BLaER1 (cell line): ENCODE measurements around the gene LRRC10B.

Source experiments
- H3K27ac ChIP-seq: shearing (Covaris generic); formaldehyde crosslinking; 2 replicates; pipeline ENCODE4 v1.8.1; 2022
- H3K27me3 ChIP-seq: shearing (Covaris generic); formaldehyde crosslinking; 2 replicates; pipeline ENCODE4 v1.8.1; 2022
- H3K36me3 ChIP-seq: shearing (Covaris generic); formaldehyde crosslinking; 2 replicates; pipeline ENCODE4 v1.8.1; 2022
- H3K4me1 ChIP-seq: shearing (Covaris generic); formaldehyde crosslinking; 2 replicates; pipeline ENCODE4 v1.8.1; 2022
- H3K4me2 ChIP-seq: shearing (Covaris generic); formaldehyde crosslinking; 2 replicates; pipeline ENCODE4 v1.8.1; 2022
- H3K4me3 ChIP-seq: shearing (Covaris generic); formaldehyde crosslinking; 2 replicates; pipeline ENCODE4 v1.8.1; 2022
- H3K9ac ChIP-seq: shearing (Covaris generic); formaldehyde crosslinking; 2 replicates; pipeline ENCODE4 v1.8.1; 2022
- H3K9me3 ChIP-seq: shearing (Covaris generic); formaldehyde crosslinking; 2 replicates; pipeline ENCODE4 v1.8.1; 2022
- H4K20me1 ChIP-seq: shearing (Covaris generic); formaldehyde crosslinking; 2 replicates; pipeline ENCODE4 v1.8.1; 2022
- Cebpa-rat ChIP-seq: shearing (Covaris generic); IDR thresholded peaks from 2 replicates; pipeline ENCODE4 v1.8.1; 2022

The LRRC10B gene

DNA sequence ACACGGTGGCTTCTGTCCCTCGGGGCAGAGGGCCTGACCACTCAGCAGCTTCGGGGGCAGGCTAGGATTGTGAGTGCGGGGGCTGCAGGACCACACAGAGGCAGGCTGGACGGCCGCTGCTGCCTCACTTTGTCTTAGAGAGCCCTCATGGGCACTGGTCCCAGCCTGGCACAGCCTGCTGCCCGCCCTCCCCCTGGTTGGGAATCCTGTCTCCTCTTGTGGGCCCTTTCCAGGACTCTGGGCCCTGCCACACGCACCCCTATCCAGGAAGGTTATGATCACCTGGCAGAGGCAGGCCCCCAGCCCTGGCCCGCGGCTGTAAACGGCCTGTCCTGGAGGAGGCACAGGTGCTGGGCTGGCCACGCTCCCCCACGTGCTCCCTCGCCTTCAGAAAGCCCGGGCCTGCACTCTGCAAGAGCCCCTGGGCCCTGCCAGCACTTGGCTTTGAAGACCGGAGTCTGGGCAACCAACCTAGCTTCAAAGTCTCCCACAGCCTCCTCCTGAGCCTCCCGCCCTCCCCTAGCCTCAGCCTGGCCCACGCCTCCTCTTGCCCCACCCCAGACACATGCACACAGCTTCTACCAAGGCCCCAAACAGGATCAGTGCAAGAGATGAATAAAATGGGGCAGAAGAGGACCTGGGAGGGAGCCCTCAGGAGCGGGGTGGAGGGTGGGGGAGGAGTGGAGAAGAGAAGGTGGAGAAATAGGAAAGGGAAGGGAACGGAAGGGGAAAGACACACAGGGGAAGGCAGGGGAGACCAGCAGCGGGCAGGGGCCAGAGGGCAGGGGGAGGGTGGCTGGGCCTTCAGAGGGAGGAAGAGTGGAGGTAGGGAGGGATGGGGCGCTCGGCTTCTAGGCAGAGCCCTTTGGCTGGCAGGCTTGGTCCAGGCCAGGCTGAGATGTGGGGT is 41.4 kb downstream of the LRRC10B start:
- Histone ChIP-seq H3K36me3 (no peaks in the 10 kb centered on the region), H3K4me1 (peaks cover 11% of the 10 kb centered on the region), H3K9me3 (no peaks in the 10 kb centered on the region), H3K9ac (no peak overlapping the region), H3K4me3 (no peak overlapping the region), H3K27ac (no peak overlapping the region), H3K4me2 (no peak overlapping the region), H3K27me3 (peaks cover 38% of the 10 kb centered on the region), H4K20me1 (peaks cover 27% of the 10 kb centered on the region)
- TF ChIP-seq Cebpa-rat: no peak

DNA sequence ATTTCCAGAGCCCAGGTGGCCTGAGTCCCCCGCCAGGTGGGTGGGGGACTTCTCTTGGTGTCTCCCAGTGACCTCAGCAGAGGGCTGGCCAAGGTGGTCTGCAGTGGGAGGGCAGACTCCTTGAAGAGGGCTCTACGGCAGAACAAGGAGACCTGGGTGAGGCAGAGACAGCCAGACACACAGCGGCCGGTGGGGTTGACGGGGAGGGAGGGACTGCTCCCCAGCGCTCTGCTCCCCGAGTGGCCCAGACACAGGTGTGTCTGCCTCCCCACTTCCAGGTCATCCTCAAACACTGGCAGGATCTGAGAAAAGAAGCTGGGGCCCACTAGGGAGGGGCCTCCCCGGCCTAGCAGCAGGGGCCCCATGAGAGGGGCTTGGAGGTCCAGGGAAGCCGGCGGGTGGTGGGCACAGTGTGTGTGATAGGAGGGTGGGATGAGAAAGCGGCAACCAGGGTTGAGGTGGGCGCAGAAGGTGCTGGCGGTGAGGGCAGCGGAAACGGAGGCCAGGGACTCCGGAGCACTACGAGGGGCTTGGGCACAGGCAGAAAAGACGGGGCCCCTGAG is 42.2 kb downstream of the LRRC10B start:
- H3K36me3 ChIP-seq: no peaks in the 10 kb centered on the region
- H3K4me1 ChIP-seq: peaks cover 3% of the 10 kb centered on the region
- TF ChIP-seq Cebpa-rat: no peak
- no peak overlapping the region for H3K27ac ChIP-seq
- no peak overlapping the region for H3K4me3 ChIP-seq
- peaks cover 46% of the 10 kb centered on the region for H3K27me3 ChIP-seq
- H3K9ac ChIP-seq: no peak overlapping the region
- no peak overlapping the region for H3K4me2 ChIP-seq
- H3K9me3 ChIP-seq: no peaks in the 10 kb centered on the region
- peaks cover 34% of the 10 kb centered on the region for H4K20me1 ChIP-seq

DNA sequence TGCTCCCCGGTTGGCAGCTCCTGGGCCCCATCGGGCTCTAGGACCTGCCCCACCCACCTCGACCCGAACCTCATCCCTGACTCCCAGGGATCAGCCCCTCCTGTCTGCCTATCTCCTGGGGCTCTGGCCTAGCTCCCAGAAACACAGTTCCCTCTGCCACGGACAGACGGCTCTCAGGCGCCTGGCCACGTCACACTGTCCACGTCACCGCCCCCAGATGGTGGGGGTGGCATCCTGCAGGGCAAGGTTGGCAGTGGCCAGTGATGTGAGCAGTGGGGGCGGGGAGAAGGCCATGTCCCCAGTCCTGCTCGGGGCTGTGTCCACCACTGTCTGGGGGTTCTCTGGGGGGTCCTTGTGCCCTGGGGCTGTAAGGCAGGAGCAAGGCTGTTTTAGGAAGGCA is 43.1 kb downstream of the LRRC10B start:
- no peak overlapping the region for H3K4me3 ChIP-seq
- H3K4me2 ChIP-seq: no peak overlapping the region
- no peak for TF ChIP-seq Cebpa-rat
- peaks cover 43% of the 10 kb centered on the region for H4K20me1 ChIP-seq
- peaks cover 55% of the 10 kb centered on the region for H3K27me3 ChIP-seq
- no peak overlapping the region for H3K9ac ChIP-seq
- no peaks in the 10 kb centered on the region for H3K36me3 ChIP-seq
- H3K9me3 ChIP-seq: no peaks in the 10 kb centered on the region
- H3K27ac ChIP-seq: no peak overlapping the region
- no peaks in the 10 kb centered on the region for H3K4me1 ChIP-seq

DNA sequence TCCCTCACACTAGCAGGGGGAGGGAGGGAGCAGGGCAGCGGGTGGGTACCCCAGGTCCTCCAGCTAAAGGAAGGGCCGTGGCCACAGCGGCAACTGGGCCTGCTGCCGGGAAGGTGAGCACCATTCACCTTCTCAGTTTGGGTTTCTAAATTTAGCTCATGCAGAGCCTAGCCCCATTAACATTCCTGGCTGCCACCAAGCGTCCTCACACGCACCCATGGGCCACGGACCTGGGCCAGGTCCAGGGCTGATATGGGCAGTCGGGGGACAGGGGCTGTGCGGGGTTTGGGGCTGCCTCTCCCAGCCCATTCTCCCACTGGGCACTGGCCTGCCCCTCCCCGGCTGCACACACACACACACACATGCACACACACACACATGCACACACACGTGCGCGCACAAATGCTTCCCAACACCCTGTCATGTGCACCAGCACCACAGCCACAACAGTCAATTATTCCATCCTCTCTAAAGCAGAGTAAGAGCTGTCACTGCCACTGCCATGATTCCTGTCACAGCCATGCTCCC is 43.6 kb downstream of the LRRC10B start:
- H4K20me1 ChIP-seq: peaks cover 48% of the 10 kb centered on the region
- H3K4me1 ChIP-seq: no peaks in the 10 kb centered on the region
- no peaks in the 10 kb centered on the region for H3K36me3 ChIP-seq
- H3K9me3 ChIP-seq: no peaks in the 10 kb centered on the region
- no peak overlapping the region for H3K4me2 ChIP-seq
- H3K9ac ChIP-seq: no peak overlapping the region
- no peak for TF ChIP-seq Cebpa-rat
- no peak overlapping the region for H3K4me3 ChIP-seq
- no peak overlapping the region for H3K27ac ChIP-seq
- peaks cover 61% of the 10 kb centered on the region for H3K27me3 ChIP-seq

DNA sequence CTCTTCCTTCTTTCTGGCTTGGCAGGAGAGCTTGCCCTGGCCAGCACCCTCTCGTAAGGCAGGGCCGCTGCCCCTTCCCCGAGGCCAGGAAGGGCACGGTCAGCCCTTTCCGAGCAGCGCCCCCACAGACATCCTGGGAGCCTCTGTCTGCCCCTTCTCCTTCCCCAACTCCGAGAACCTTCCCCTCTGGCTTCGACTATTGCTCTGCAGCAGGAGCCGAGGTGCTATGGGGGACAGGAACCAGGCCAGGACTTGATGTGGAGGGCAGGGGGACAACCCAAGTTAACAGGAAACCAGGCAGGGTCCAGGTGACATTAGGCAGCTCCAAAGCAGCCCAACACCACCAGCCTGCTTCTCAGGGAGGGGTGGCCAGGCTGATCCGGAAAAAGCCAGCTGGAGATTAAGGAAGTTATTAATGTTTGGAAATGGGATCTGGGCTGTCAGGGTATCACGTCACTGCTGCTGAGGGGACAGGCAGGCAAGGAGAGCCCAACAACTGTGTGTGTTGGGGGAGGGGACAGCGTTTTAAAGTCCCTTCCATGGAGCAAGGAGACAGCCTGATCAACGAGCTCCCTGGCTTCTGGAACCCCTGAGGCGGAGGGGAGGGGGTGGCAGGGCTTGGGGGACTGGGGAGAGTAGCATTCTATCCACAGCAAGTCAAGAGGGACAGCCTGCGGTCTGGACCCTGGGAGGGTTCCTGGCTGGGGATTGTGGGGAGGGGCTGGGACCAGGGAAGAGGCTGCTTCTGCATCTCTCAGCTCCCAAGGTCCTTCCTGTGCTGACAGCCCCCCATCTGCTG is 45.0 kb downstream of the LRRC10B start:
- H3K4me3 ChIP-seq: no peak overlapping the region
- H4K20me1 ChIP-seq: peaks cover 52% of the 10 kb centered on the region
- H3K9ac ChIP-seq: no peak overlapping the region
- H3K27me3 ChIP-seq: peaks cover 72% of the 10 kb centered on the region
- H3K36me3 ChIP-seq: no peaks in the 10 kb centered on the region
- H3K27ac ChIP-seq: no peak overlapping the region
- no peaks in the 10 kb centered on the region for H3K4me1 ChIP-seq
- no peaks in the 10 kb centered on the region for H3K9me3 ChIP-seq
- TF ChIP-seq Cebpa-rat: no peak
- no peak overlapping the region for H3K4me2 ChIP-seq

DNA sequence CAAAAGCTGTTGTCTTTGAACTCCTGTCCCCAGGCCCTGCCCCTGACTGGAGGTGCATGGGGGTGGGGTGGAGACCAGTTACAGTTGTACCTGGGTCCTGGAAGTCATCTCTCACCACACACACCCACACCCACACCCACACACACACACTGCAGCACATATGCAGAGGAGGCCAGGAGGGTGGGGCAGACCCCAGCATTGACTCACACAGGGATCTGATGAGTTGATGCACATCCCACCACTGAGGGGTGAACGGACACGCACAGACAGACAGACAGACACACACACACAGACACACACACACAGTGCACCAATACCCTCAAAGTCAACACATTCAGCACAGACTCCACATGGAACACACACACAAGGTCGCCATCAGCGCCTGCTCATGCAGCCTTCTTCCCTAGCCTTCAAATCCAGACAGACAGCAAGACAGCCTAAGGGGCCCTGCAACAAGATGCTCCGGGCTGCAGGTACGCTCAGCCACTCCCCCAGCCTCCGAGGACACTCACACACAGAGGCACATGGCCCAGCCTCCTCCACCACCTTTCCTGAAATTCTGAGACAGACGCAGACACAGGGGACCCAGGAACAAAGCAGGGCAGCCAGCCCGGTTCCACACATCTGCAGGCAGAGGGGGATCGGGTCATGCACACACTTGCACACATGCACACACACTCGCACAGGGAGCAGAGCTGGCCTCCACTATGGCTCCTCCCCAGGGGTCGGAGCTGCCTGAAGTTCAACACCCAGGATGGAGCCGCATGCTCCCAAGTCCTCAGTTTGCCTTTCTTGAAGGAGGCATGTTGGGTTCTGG is 45.8 kb downstream of the LRRC10B start:
- no peaks in the 10 kb centered on the region for H3K4me1 ChIP-seq
- H3K27ac ChIP-seq: no peak overlapping the region
- H3K4me2 ChIP-seq: no peak overlapping the region
- H3K9me3 ChIP-seq: no peaks in the 10 kb centered on the region
- no peaks in the 10 kb centered on the region for H3K36me3 ChIP-seq
- TF ChIP-seq Cebpa-rat: no peak
- peaks cover 73% of the 10 kb centered on the region for H3K27me3 ChIP-seq
- no peak overlapping the region for H3K4me3 ChIP-seq
- peaks cover 53% of the 10 kb centered on the region for H4K20me1 ChIP-seq
- H3K9ac ChIP-seq: no peak overlapping the region

DNA sequence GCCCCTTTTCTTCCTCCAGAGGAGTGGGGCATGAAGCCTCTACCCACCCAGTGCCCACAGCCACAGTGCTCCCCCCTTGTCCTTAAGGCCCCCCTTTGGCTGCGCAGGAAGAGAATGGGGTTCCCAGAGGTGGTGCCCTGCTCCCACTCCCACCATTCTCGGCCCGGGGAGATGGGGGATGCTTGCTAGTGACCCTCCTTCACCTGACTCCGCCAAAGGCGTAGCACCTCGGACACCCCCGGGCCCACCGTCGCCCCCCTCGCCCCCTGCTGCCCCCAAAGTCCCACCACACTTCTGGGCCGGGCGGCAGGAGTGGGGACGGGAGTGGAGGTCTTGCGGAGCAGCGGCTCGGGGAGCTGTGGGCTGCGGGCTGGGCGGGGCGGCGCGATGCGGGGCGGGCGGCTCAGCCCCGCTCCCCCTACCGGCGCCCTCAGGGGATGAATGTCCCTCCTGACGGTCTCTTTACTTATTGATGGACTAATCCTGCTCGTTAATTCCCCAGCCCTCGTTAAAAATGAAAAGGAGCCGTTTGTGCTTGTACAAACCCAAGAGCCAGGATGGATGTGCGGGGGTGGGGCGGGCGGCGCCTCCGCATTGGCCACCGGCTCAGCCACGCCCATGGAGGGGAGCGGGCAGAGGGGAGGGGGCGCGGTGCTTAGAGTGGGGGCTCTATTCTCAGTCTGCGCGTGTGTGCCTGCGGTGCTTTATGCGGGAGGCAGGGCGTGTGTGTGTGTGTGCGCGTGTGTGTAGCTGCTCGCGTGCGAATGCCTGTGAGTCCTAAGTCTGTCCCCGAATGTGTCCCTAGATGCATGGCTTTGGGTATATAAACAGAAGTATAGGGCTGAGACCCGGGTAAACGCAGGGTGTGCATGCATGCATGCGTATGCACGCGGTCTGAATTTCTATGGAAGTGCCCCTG is 46.8 kb downstream of the LRRC10B start:
- Histone ChIP-seq H4K20me1 (peaks cover 60% of the 10 kb centered on the region), H3K27me3 (peaks cover 79% of the 10 kb centered on the region), H3K4me2 (peak overlapping the region; percentile 43; the same call in 1 of the 2 replicates), H3K27ac (no peak overlapping the region), H3K9ac (no peak overlapping the region), H3K9me3 (no peaks in the 10 kb centered on the region), H3K36me3 (no peaks in the 10 kb centered on the region), H3K4me1 (no peaks in the 10 kb centered on the region), H3K4me3 (no peak overlapping the region)
- TF ChIP-seq Cebpa-rat: no peak

DNA sequence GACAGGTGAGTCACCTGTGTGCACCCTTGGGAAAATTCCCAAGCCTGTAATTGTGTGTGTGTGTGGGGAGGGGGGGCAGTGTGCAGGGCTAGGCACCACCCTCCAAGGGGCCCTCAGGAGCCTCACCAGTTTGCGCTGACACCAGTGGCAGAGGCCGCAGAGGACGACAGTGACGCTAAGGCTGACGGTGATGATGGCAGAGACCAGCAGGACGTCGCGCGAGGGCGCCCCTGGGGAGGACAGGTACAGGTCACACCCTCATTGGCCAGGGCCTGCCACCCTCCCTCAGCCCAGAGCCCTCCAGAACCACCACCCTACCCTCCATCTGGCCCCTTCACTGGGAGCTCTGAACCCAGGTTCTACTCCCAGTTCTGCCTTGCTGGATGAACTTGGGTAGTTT is 47.4 kb downstream of the LRRC10B start:
- Histone ChIP-seq H3K27ac (no peak overlapping the region), H3K4me1 (no peaks in the 10 kb centered on the region), H3K36me3 (no peaks in the 10 kb centered on the region), H3K9ac (no peak overlapping the region), H3K27me3 (peaks cover 79% of the 10 kb centered on the region), H3K4me3 (no peak overlapping the region), H4K20me1 (peaks cover 60% of the 10 kb centered on the region), H3K9me3 (no peaks in the 10 kb centered on the region), H3K4me2 (no peak overlapping the region)
- no peak for TF ChIP-seq Cebpa-rat
